HG03378 (cell line): ENCODE results near the gene TTC31.

ENCODE experiments used
- ATAC-seq: cut with Tn5 transposase; IDR thresholded peaks from one replicate; pipeline ENCODE4 v1.9.1; 2021; ENCODE audit warnings: mild to moderate bottlenecking, moderate library complexity; ENCODE audit not compliant: unreplicated experiment

The TTC31 gene

DNA sequence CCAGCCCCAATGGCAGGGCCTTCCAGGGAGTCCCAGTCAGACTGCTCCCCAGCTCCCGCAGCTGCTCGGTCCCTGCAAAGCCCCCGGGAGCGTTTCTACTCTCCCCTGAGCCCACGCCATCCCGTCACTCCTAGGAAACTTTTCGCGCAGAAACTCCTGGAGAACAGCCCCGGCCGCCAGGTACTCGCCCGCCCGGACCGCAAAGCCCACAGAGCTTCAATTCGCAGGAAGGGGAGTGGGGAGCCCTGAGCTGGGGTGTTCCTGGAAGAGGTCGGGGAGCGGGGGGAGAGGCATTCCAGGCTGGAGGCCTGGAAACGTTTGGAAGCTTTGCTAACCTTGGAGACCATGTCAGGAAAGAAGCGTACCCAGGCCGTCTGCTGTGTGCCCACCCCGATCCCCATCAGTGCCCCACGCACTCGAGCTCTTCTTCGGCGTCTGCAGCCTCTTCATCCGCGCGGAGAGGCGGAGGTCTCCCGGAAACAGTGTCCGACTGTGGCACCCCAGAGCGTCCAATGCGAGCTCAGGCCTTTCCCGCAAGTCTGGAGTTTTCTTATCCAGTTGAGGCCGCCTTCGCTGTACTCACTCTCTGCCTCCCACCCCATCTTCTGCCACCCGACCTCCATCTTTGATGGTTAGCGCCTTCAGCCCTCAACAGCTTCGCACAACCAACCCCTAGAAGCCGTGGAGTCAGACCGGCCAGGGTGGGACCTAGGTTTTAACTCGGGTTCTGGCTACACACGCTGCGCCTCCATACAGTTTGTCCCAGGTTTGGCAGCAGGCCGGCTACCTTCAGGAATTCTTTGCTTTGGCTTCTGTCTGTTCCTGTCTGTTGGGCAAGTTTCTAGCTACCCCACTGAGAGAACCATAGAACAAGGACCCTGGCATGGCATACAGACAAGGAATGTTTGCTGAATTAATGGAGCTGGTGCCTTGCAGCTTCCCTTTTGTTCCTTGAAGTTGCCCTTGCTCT is 20.9 kb downstream of the TTC31 start:
- ATAC-seq: no peak

DNA sequence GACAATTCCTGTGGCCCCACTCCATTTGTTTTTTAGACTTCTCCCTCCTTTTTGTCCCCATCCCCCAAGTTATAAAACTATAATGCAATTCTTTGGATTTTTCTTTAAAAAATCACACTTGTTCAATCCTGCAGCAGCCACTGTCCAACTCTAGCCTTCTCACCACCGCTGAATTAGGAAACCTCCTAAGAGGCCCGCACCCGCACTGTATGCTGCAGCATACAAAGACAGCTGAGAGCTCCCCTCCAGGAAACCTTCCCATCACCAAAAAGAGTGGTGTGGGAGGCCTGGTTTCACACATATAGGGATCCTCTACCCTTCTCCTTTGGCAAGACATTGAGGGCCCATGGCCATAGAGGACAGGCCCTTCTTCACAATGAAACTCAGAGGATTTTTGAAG is 21.7 kb downstream of the TTC31 start:
- ATAC-seq: no peak

DNA sequence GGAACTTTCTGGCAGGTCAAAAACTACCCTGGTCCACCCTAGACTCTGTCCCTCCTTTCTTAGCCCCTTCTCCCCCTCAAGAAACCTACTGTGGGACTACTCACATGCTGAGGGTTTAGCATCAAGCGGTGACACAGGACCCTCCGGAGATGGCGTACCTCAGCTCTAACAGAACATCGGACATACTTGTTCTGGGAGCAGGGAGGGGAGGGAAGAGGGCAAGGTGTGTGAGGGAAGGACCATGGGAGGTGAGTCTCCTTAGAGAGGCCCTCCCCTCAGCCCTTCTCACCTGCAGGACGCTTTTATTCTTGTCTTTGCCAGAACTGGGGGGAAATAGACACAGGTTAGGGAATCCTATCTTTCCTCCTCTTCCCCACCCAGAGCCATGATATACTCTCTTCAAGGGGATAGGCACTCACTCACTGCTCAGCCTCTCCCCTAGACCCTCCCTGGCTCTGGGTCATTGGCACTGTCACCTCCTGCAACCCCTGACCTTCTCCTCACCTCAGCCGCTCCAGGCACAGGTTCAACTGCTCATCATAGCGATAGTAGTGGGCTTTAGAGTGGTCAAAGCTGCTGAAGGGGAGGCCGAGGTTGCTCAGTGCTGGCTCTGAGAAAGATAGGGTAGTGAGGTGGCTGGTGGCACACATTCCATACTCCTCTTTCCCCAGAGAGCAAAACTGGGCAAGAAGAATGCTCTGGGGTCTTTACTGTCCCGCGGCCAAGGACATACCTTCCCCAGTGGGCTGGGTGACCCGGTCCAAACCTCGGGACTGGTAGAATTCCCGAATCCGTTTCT is 22.8 kb downstream of the TTC31 start:
- no peak for ATAC-seq

DNA sequence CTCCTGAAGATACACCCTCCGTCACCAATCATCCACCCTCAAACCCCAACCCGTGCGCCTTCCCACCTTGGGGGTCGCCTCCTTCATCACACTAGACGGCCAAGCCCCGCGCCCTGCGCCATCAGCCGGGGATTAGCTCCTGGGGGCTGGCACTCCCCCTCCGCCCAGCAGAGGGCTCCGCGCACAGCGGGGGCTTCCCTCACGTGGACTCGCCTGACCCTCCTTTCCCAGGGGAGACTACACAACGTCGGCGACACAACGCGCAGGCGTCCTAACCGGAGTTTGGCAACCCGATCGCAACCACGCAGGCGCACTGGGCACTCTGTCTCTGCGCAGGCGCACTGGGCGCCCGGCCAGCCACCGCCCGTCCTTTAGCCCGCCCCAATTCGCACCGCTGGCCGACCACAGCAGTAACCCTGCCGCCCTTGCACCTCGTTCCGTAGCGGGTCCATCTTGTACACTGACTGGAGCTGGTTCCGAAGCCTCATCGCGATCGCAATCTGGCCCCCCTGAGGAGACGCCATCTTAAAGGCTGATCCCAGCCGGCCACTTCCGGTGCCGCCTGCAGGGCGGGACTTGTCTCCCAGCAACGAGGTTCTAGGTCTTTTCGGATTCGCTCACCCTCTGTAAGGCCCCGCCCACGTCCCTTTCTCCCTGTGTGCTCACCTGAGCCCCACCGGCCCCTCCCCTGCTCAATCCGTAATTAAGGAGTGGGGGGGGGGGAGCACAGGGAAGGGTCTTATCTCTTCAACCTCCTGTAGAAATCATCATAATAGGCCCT is 24.5 kb downstream of the TTC31 start, which contains the start of gene PCGF1:
PCGF1 (minus strand) TSS at position 551 of the 781 bp plus-strand sequence; CDS start at position 524, 27 bp downstream.
- peak; percentile 88 for ATAC-seq

DNA sequence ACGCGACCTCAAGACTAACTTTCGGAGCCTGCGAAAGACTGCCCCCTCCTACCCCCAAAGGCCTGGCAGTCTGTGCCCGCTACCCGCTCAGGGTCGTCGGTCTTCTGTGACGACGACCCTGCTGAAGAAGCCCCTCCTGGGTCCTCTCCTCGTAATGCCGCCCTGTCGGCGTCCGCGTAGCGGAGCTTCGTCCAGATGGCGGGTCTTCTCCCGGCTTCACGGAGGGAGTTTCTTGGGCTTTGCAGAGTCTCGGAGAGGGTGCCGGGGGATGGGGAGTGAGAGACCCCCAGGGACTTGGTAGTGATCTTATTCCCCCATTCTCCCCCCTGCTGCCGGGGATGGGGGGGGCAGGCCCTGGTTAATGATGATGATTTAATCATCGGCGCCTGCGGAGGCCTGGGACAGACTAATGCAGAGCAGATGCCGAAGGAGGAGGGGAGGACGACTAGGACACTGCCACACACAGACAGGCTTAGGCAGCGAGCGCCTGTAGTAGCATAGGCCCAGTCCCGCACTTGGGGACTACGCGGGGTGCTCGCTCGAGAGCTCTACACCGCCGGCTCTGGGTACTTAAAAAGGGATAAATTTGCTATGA is 25.1 kb downstream of the TTC31 start:
- ATAC-seq: peak; percentile 1

DNA sequence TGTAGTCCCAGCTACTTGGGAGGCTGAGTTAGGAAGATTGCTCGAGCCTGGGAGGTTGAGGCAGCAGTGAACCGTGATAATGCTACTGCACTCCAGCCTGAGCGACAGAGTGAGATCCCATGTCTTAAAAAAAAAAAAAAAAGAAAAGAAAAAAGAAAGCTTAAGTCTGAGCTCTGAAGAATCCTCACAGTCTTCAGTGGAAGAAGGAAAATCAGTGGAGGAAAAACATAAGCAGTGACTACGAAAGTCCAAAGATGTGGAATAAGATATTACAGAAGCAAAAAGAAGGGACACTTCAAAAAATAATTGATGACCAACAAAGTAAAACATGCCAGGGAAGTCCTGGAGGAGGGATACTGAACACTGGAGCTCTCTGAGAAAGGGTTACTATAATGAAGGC is 27.4 kb downstream of the TTC31 start:
- ATAC-seq: no peak

DNA sequence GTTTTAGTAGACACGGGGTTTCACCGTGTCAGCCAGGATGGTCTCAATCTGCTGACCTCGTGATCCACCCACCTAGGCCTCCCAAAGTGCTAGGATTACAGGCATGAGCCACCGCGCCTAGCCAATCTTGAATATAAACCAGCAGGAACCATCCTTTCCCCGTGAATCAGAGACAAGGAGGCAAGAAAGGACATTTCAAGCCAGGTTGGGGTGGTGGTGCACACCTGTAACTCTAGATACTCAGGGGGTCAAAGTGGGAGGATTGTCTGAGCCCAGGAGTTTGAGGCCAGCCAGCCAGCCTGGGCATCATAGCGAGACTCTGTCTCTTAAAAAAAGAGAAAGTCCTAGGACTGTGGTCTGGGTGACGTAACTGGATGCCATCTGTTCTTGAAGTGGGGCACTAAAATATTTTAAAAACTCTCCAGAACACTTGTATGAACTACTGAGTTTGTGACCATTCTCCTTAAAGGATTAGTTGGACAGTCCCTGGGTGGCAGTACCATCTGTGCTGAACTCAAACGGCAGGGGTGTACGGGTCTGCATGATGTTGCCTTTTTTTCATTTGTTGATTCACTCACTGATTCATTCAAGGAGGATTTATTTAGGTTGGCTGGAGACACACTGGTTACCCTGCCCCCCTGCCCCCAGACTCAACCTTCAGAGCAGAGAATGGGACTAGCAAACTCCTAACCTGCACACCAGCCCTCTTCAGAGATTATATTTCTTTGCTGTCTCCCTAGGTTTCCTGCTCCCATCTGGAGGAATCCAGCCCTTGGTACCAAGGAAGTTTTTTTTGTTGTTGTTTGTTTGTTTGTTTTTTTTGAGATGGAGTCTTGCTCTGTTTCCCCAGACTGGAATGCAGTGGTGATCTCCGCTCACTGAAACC is 28.5 kb downstream of the TTC31 start:
- ATAC-seq: no peak

DNA sequence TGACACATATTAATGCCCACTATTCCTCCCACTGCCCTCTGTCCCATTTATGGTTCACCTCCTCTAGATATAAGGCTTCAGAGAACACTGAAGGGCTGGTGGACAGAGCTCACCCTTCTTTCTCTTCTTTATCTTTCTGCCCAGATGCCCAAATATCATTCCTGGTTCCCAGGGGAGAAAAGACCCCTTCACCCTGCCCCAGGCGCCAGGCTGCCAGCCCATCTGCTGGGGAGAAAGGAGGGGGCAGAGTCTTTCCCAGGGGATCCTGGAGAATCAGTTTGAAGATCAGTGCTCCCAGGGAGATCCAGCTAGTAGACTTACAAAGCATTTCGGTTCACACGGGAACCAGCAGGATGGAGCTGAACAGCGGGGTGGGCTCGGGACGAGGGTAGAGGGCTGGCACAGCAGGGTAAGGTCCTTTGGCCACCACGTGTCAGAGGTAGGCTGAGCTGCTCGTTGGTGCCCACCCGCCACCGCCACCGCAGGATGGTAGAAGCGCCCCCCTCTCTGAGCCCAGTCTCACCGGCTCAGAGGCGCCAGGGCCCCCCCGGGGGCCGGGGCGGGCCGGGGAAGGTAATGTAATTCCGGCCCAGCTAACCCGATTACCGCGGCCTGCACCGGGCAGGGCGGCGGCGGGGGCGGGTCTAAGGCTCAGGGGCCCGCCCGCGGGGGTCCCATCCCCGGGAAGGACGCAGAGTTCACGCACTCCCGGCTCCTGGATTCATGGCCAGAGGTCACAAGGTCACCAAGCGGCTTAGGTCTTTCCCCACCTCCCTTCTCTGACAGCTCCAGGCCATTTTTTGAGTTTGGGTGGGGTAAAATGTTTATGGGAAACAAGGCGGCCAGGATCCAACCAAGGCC is 30.1 kb downstream of the TTC31 start:
- ATAC-seq: no peak

DNA sequence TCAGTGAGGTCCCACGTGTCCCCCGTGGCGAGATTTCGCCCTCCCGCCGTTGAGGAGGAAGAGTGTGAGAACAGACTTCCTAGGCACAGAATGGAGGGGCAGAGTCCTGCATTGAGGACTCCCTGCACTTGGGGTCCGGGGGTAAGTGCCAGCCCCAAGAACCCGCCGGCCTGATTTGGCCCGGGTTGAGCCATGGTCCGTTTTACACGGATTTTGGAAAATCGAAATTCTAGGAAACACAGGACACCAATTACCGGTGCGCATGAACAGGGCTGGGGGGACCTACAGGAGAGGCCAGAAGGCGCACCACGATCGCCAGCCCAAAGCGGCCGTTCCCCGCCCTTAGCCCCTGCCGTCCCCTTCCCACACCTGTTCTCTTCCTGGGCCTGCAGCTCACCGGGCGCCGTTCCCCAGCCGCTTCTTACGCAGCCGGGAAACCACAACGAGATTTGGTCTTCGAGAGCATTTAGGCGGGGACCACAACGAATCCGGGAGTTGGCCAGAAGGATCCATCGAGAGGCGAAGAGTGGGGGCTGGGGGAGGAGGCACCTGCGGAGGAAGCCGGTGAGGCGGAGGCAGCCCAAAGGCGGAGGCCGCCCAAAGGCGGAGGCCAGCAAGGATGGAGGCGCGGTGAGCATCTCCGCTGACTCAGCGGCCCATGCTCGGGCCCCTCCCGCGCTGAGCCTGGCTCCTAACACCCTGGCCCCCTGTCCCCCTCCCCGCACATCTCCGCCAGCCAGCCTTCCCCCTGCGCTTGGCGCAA is 30.9 kb downstream of the TTC31 start:
- no peak for ATAC-seq

DNA sequence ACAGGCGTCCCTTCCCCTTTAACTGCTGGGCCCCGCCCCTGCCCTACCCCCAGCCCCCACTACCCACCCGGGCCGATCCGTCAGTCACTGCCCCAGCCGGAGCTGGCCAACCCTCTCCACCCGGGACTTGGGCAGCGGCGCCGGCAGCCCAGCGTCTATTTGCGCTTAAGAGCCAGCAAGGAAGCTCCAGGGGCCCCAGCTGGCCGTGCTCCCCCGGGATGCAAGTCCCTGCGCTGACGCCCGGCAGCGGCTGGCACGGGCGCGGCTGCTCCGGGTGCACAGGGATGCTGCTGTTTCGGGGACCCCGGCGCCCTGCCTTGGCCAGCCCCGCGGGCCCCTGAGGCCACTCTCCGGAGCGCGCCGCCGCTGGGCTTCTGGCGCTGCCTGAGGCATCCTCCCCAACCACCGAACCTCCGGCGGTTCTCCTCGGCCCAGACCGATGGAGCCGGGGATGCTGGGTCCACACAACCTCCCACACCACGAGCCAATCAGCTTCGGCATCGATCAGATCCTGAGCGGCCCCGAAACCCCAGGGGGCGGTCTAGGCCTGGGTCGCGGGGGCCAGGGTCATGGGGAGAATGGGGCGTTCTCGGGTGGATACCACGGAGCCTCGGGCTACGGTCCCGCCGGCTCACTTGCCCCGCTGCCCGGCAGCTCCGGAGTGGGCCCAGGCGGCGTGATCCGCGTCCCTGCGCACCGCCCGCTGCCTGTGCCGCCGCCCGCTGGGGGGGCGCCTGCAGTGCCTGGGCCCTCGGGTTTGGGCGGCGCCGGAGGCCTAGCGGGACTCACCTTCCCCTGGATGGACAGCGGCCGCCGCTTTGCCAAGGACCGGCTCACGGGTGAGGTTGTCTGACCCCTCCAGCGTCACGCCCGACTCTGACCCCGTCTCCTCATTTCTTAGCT is 31.7 kb downstream of the TTC31 start, which contains the start of gene TLX2:
TLX2 (plus strand) TSS at position 83 of the 903 bp plus-strand sequence; CDS start at position 440, 357 bp downstream.
- no peak for ATAC-seq

DNA sequence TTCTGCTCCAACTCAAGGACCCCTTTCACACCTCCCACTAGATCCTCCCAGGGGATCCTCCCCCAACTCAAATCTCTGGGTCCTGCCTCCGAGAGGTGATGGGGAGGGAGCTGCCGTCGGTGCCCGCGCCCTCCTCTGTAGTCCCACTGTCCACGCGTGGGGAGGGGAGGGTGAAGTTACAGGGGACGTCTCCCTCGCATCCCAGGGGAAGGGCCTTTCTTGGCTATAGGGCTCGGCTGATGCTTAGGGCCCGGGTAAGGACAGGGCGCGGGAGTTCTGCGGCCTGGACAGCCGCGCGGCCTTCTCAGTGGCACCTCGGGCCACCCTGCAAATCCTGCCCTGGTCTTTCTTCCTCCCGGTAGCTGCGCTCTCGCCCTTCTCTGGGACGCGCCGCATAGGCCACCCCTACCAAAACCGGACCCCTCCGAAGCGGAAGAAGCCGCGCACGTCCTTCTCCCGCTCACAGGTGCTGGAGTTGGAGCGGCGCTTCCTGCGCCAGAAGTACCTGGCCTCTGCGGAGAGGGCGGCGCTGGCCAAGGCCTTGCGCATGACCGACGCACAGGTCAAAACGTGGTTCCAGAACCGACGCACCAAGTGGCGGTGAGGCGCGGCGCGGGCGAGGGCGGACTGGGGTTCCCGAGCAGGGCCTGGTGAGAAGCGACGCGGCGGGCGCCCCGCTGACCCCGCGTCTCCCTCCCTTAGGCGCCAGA is 32.5 kb downstream of the TTC31 start:
- ATAC-seq: no peak

DNA sequence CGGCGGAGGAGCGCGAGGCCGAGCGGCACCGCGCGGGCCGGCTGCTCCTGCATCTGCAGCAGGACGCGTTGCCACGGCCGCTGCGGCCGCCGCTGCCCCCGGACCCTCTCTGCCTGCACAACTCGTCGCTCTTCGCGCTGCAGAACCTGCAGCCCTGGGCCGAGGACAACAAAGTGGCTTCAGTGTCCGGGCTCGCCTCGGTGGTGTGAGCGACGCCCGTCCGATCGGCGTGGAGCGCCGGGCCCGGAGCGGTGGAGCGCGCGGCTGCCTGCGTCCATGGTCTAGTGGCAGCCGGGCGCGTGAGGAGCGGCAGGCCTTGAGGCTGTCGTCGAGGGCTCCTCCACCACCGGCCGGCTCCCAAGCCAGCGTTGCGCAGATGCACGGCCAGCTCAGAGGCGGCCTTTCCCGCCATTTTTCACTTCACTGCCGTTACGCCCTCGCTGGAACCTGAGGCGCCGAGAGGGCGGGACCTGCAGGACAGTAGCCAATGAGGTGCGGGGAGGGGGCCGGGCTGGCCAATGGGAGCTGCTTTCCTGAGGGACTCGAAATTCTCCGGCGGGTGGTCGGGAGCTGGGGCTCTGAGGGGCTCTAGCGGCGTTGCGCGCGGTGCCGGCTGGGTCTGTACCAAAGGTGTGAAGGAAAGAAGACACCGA is 33.2 kb downstream of the TTC31 start:
- ATAC-seq: no peak

DNA sequence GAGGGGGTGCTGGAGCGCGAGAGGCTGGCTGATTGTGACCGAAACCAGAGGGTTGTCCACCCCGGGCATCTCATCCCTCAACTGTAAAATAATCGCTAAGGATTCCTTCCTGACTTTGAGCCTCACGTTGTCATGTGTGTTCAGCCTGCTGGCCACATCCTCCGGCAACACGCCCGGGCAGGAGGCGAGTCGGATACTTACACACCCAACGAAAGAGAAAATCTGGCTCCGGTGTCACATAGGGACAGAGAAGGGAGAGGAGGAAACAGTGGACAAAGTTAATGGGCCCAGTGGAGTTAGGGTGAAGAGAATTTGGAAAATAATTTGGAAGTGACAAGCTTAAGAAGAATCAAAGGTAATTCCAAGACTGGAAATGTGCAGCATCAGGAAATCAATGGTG is 33.8 kb downstream of the TTC31 start:
- ATAC-seq: no peak

DNA sequence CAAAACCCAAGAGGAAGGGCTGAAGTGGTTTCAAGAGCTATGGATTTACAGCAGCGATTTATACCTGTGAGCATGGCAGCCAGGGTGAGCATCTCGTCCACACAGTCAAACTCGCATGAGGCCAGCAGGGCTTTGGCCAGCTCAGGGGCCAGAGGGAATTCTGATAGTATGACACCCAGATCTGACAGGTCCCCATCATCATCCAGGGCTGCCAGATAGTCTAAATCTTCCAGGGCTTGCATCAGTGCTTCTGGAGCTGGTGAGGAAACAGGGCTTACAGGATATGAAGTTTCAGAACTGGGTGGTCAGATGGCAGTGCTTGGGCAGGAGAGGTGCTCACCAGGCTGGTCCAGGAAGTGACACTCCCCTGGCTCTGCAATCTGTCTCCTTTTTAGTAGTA is 39.6 kb downstream of the TTC31 start:
- ATAC-seq: no peak

DNA sequence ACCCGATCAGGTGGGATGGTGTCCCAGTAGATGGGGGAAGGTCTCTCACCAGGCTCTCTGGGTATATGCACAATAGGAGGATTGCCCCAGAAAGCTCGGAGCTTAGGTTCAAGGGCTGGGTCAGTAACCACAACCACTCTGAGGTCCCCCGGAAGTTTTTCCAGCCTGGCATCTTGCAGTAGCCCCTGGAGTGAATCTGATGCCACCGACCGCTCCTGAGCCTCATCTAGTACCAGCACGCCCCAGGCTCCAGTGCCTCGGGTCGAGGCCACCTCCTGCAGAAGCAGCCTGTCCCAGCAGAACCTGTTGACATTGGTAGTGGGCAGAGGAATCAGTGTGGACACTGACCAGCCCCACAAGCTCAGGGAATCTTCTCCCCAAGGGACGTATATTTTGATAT is 41.1 kb downstream of the TTC31 start:
- no peak for ATAC-seq
